OCI-LY3 (cell line): Measurements from ENCODE around the gene PLAC8.

Experiments
- CTCF ChIP-seq: fragments of 200-600, 300-600 bp; sonication (generic); IDR thresholded peaks from 2 replicates; pipeline ENCODE4 v1.5.1; 2014; ENCODE audit warnings: antibody characterized with exemption, low read length, low read depth
- EZH2phosphoT487 ChIP-seq: fragments of 200-600 bp; shearing (Covaris generic); IDR thresholded peaks from 2 replicates; pipeline ENCODE4 v1.6.1; 2018; ENCODE audit warnings: antibody characterized with exemption, mixed run types, low read depth

GRCh38 chr4:83096397-83096796, 18.1 kb downstream of the PLAC8 start:
- TF ChIP-seq CTCF (no peak), EZH2phosphoT487 (no peak)
